ENCODE measurements around the gene PAFAH1B2.

- no peak for TF ChIP-seq POLR2A (IDR thresholded peaks at IDR 0.05)
- TF ChIP-seq, protein P1, sequence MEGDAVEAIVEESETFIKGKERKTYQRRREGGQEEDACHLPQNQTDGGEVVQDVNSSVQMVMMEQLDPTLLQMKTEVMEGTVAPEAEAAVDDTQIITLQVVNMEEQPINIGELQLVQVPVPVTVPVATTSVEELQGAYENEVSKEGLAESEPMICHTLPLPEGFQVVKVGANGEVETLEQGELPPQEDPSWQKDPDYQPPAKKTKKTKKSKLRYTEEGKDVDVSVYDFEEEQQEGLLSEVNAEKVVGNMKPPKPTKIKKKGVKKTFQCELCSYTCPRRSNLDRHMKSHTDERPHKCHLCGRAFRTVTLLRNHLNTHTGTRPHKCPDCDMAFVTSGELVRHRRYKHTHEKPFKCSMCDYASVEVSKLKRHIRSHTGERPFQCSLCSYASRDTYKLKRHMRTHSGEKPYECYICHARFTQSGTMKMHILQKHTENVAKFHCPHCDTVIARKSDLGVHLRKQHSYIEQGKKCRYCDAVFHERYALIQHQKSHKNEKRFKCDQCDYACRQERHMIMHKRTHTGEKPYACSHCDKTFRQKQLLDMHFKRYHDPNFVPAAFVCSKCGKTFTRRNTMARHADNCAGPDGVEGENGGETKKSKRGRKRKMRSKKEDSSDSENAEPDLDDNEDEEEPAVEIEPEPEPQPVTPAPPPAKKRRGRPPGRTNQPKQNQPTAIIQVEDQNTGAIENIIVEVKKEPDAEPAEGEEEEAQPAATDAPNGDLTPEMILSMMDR (IDR thresholded peaks at IDR 0.05): no peak
These were observed 51.2 kb downstream of the PAFAH1B2 start for GRCh38 chr11:117195258-117195657.

All from testis (tissue), 2 donors.